GM12874 (cell line): ENCODE data around the gene SPATA13.

Source experiments
- CTCF ChIP-seq: IDR thresholded peaks from 2 replicates; pipeline ENCODE4 v1.5.1; 2011; ENCODE audit warnings: low read depth, mild to moderate bottlenecking, control low read depth, low read length, moderate library complexity; ENCODE audit not compliant: insufficient read depth

Gene SPATA13

DNA sequence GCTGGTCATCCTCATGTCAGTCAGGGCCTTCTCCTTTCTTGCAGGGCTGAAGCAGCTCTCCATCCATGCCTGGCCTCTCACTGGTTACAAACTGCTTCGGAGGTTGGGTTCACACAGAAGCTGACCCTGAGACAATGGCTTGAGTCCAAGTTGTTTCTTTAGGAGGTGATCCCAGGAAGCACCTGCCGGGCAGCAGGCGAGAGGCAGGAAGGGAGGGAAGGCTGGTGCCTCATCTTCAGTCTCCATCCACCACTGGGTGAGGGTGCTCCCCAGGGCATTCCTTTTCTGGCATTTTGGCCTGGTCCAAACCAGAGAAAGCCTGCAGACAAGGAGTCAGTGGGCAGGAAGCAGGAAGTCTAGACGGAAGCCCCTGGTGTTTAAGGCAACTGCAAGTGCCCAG lies 17.6 kb upstream of the SPATA13 start:
- no peak for TF ChIP-seq CTCF

- no peak for TF ChIP-seq CTCF
These were observed 15.3 kb upstream of the SPATA13 start for GRCh38 chr13:24145240-24145639.

GRCh38 chr13:24145674-24146073 lies 14.8 kb upstream of the SPATA13 start:
- TF ChIP-seq CTCF, result no peak

DNA sequence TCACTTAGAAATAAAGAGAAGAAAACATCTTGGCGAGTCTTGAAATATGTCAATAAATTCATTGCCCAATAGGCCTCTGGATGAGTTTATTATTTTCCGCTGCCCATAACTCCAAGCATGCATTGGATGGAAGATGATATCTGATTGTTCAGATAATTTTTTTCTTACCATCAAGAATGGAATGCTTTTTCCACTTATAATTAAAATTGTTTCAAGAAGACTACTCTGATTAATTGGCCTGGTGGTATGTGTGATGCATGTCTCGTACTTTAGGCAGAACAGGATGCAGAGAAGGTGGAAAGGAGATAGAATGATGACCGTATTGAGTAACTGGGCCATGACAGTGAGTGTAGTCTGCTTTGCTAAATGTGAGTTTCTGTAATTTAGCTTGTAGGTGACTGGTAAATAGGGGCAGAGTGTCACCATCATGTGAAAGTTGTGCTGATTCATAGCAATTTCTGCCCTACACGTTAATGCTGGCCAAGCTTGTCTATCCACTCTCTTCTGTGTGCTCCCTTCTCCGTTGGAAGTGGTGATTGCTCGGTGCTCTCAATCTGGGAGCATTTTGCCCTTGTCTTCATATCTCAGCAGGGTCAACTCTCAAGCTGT lies 13.5 kb upstream of the SPATA13 start:
- no peak for TF ChIP-seq CTCF

DNA sequence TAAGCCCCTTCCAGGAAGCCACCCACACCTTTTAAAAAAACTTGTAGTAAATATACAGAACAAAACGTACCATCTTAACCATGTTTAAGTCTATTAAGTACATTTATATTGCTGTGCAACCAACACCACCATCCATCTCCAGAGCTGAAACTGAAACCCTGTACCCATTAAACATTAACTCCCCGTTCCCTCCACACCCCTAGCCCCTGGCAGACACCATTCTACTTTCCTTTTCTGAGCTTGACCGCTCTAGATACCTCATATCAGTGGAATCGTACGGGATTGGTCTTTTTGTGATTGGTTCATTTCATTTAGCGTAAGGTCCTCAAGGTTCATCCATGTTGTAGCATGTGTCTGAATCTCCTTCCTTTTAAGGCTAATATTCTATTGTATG lies 13.0 kb upstream of the SPATA13 start:
- no peak for TF ChIP-seq CTCF

DNA sequence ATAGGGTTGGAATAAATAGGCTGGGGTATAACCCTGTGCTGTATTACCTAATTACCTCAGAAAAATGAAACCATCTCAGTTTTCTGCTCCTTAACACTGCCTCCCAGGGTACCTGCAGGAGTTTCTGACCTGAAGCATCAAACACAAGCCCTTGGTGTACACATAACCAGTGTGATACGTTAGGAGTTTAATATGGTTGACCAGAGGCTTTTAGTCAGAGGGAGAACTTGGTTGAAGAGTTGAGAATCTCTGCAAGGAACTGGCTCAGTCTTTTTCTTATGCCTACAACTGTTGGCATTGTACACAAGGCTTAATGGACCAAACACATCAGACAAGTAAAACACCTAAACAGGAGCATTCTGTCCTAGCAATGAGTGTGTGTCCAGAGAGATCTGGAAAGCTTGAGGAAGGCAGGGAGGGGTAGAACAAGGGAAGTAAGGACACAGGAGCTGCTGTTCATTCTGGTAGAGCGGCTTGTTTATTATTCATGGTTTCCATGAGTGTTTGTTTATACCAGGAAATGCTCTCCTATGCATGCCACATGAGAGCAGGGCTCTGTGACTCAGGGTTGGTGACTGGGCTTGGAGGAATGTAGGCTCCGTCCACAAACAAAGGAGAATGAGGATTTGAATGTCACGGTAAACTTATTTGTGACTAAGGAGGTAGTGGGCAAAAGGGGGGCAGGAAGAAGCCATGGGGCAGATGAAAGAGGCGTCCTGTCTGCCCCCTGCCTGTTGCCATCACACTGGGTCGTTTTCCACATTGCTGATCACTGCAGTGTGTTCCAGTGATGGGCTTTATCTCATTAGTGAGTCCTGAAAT lies 11.9 kb upstream of the SPATA13 start:
- TF ChIP-seq CTCF, result no peak

- no peak for TF ChIP-seq CTCF
These were observed 11.1 kb upstream of the SPATA13 start for GRCh38 chr13:24149246-24150032.
